HCT116 (cell line): ENCODE results near the gene CNTN2. TPM values are rescaled to one million over a fixed set of nuclear protein-coding genes. Genes with fewer than 3 reads are reported as not detected.

Experiments used
- ATAC-seq: fragments of 200-7000 bp; cut with Tn5 transposase; 2 replicates; pipeline ENCODE4 v1.9.1; 2020; ENCODE audit warnings: mild to moderate bottlenecking, moderate library complexity
- BruUV-seq: library from RNA; stranded (reverse); fragments of 400-500 nt; replicated peaks from 2 replicates; lab custom pipeline; 2021; lab: Mats Ljungman, UMichigan
- CTCF ChIA-PET: fragments of 300-600 bp; sonication (Branson Sonifier 250); formaldehyde crosslinking; loops from one replicate; lab custom pipeline; 2021; ENCODE audit warnings: antibody characterized with exemption; lab: Charles Lee
- POLR2A ChIA-PET: fragments of 300-600, 350-600 bp; sonication (Branson Sonifier 250); formaldehyde crosslinking; loops from one replicate; lab custom pipeline; 2021; ENCODE audit warnings: antibody characterized with exemption; lab: Charles Lee
- RAD21 ChIA-PET, 2 experiments: fragments of 300-600 bp; sonication (Branson Sonifier 250); formaldehyde crosslinking; loops; one replicate each; lab custom pipeline; 2023; ENCODE audit warnings: low total read pairs in 2 of 2; ENCODE audit not compliant: uncharacterized antibody in 2 of 2, unreplicated experiment in 2 of 2, low non-redundant PET in 1 of 2; lab: Charles Lee
- DNase-seq: peaks from one replicate; pipeline ENCODE4 v3.0.0-alpha.2; 2010; ENCODE audit warnings: low read depth, low spot score
- H2AFZ ChIP-seq: fragments of 200-600 bp; shearing (Covaris generic), sonication (generic); 2 replicates; pipeline ENCODE4 v1.6.1; 2017; ENCODE audit warnings: low read depth, mixed run types, mixed read lengths, antibody characterized with exemption, low read length; ENCODE audit not compliant: poor library complexity, severe bottlenecking
- H3K27ac ChIP-seq: 2 replicates; pipeline ENCODE4 v1.5.1; 2012; ENCODE audit warnings: low read depth, low read length
- H3K27me3 ChIP-seq: fragments of 200-600 bp; sonication (generic); 2 replicates; pipeline ENCODE4 v1.6.1; 2016; ENCODE audit warnings: mixed run types, low read length, mixed read lengths; ENCODE audit not compliant: insufficient read depth
- H3K36me3 ChIP-seq, 2 experiments: fragments of 200-500 bp in 1 of 2; fragments of 200-600 bp in 1 of 2; sonication (Bioruptor generic) in 1 of 2; sonication (generic) in 1 of 2; 2 replicates each; pipeline versions ENCODE4 v1.5.1 to v1.6.1; 2014 to 2016; ENCODE audit warnings: low read length in 2 of 2, inconsistent platforms in 1 of 2, mixed read lengths in 1 of 2, mixed run types in 1 of 2; ENCODE audit not compliant: insufficient read depth in 2 of 2, control insufficient read depth in 1 of 2
- H3K4me1 ChIP-seq, 2 experiments: fragments of 200-600 bp in 1 of 2; sonication (generic) in 1 of 2; 2 replicates each; pipeline versions ENCODE4 v1.5.1 to v1.6.1; 2012 to 2017; ENCODE audit warnings: low read length in 2 of 2, inconsistent platforms in 1 of 2, mild to moderate bottlenecking in 1 of 2, mixed read lengths in 1 of 2, mixed run types in 1 of 2, moderate library complexity in 1 of 2; ENCODE audit not compliant: insufficient read depth in 2 of 2, control insufficient read depth in 1 of 2
- H3K4me2 ChIP-seq: fragments of 200-600 bp; sonication (generic); 2 replicates; pipeline ENCODE4 v1.6.1; 2017; ENCODE audit warnings: mixed run types, low read length, mixed read lengths
- H3K4me3 ChIP-seq, 2 experiments: fragments of 200-600 bp in 1 of 2; sonication (generic) in 1 of 2; replicated peaks in 1 of 2; 2 replicates each; pipeline ENCODE4 v1.5.1; 2011 to 2016; ENCODE audit warnings: low read length in 2 of 2, control low read depth in 1 of 2, low read depth in 1 of 2, mild to moderate bottlenecking in 1 of 2, mixed read lengths in 1 of 2, mixed run types in 1 of 2
- H3K79me2 ChIP-seq: fragments of 200-600 bp; sonication (generic); 2 replicates; pipeline ENCODE4 v1.6.1; 2017; ENCODE audit warnings: mild to moderate bottlenecking, mixed run types, low read length, moderate library complexity, mixed read lengths; ENCODE audit not compliant: insufficient read depth
- H3K9ac ChIP-seq: fragments of 200-600 bp; sonication (generic); 2 replicates; pipeline ENCODE4 v1.6.1; 2016; ENCODE audit warnings: low read length, mixed read lengths
- H3K9me2 ChIP-seq: fragments of 200-600 bp; sonication (generic), shearing (Covaris generic); 2 replicates; pipeline ENCODE4 v1.6.1; 2017; ENCODE audit warnings: mixed run types, mild to moderate bottlenecking, moderate library complexity; ENCODE audit not compliant: insufficient read depth
- H3K9me3 ChIP-seq, 2 experiments: fragments of 200-500 bp in 1 of 2; fragments of 200-600 bp in 1 of 2; sonication (Bioruptor generic) in 1 of 2; sonication (generic) in 1 of 2; 2 replicates each; pipeline ENCODE4 v1.6.1; 2014 to 2017; ENCODE audit warnings: low read length in 2 of 2, mixed read lengths in 2 of 2, inconsistent platforms in 1 of 2, low read depth in 1 of 2, mild to moderate bottlenecking in 1 of 2, mixed run types in 1 of 2, moderate library complexity in 1 of 2; ENCODE audit not compliant: control insufficient read depth in 1 of 2, insufficient read depth in 1 of 2
- H4K20me1 ChIP-seq: fragments of 200-600 bp; sonication (generic), shearing (Covaris generic); 2 replicates; pipeline ENCODE4 v1.6.1; 2017; ENCODE audit warnings: mixed run types, mild to moderate bottlenecking, moderate library complexity; ENCODE audit not compliant: insufficient read depth
- ATF3 ChIP-seq: IDR thresholded peaks from 2 replicates; pipeline ENCODE4 v1.6.1; 2012
- CTCF ChIP-seq, 3 experiments: fragments of 200-600 bp in 1 of 3; sonication (generic) in 1 of 3; IDR thresholded peaks in 2 of 3; conservative IDR thresholded peaks in 1 of 3; 2 replicates each; pipeline ENCODE4 v1.5.1; 2012 to 2017; ENCODE audit warnings: low read depth in 2 of 3, low read length in 2 of 3, antibody characterized with exemption in 1 of 3, borderline replicate concordance in 1 of 3, control low read depth in 1 of 3, mild to moderate bottlenecking in 1 of 3, mixed read lengths in 1 of 3, mixed run types in 1 of 3, moderate library complexity in 1 of 3; ENCODE audit not compliant: insufficient read depth in 1 of 3
- EGR1 ChIP-seq: IDR thresholded peaks from 2 replicates; pipeline ENCODE4 v1.6.1; 2012; ENCODE audit warnings: low read depth
- EZH2 ChIP-seq: fragments of 200-600 bp; sonication (generic); IDR thresholded peaks from 2 replicates; pipeline ENCODE4 v1.6.1; 2017; ENCODE audit warnings: antibody characterized with exemption, mixed run types
- JUND ChIP-seq: IDR thresholded peaks from 2 replicates; pipeline ENCODE4 v1.6.1; 2012
- POLR2AphosphoS5 ChIP-seq: IDR thresholded peaks from 2 replicates; pipeline ENCODE4 v1.6.1; 2011; ENCODE audit warnings: mild to moderate bottlenecking, low read depth, low read length, moderate library complexity
- RAD21 ChIP-seq: IDR thresholded peaks from 2 replicates; pipeline ENCODE4 v1.6.1; 2012; ENCODE audit warnings: low read depth, mild to moderate bottlenecking
- REST ChIP-seq: IDR thresholded peaks from 2 replicates; pipeline ENCODE4 v1.6.1; 2012; ENCODE audit warnings: low read depth
- TCF7L2 ChIP-seq: IDR thresholded peaks from 2 replicates; pipeline ENCODE4 v1.7.0; 2011; ENCODE audit warnings: borderline replicate concordance, inconsistent platforms; ENCODE audit not compliant: insufficient read depth, insufficient read length; ENCODE audit errors: extremely low read depth
- ZBTB33 ChIP-seq: IDR thresholded peaks from 2 replicates; pipeline ENCODE4 v1.6.1; 2011; ENCODE audit warnings: mild to moderate bottlenecking, low read length, moderate library complexity; ENCODE audit not compliant: insufficient replicate concordance; ENCODE audit errors: extremely low read depth
- intact Hi-C: fragments of 100-400 bp; cut with micrococcal nuclease; formaldehyde crosslinking; loops from 2 replicates; pipeline ENCODE4 v1.10.0; 2022
- total RNA-seq: library from RNA; stranded (reverse); gene quantifications from one replicate; pipeline ENCODE4 v1.2.1, GENCODE V29; 2021; ENCODE audit not compliant: unreplicated experiment

Gene CNTN2
- total RNA-seq, 1 experiment from 2014 or later, result 0.15 TPM

- H3K9me2 ChIP-seq, result no peaks in the 10 kb centered on the region
Measured at GRCh38 chr1:205061665-205062069, 18.7 kb downstream of the CNTN2 start.

More at GRCh38 chr1:205061665-205062069, 18.7 kb downstream of the CNTN2 start:
- DNase-seq, result peak; percentile 35
- ChIA-PET CTCF (interaction anchor here (0.6 to 4.3 kb wide), 44 partner anchors 8 to 495 kb away, joined by 3 to 205 read pairs (median 5); partner anchors contain the start of genes RBBP5 and TMCC2), POLR2A (interaction anchor here (0.6 to 1.5 kb wide), 3 partner anchors 60 to 86 kb away, joined by 3 to 7 read pairs (median 5); partner anchors contain the start of gene RBBP5), RAD21 (interaction anchor here (0.5 to 2.4 kb wide), 11 partner anchors 71 to 254 kb away, joined by 3 to 33 read pairs (median 4); no protein-coding TSS in a partner anchor)
- Histone ChIP-seq H3K79me2 (no peaks in the 10 kb centered on the region), H3K9ac (no peak overlapping the region), H3K27me3 (no peaks in the 10 kb centered on the region), H3K4me3 (no peak overlapping the region), H3K9me3 (no peaks in the 10 kb centered on the region), H2AFZ (no peak overlapping the region), H3K4me2 (no peak overlapping the region), H4K20me1 (no peaks in the 10 kb centered on the region), H3K27ac (no peak overlapping the region), H3K36me3 (no peaks in the 10 kb centered on the region), H3K4me1 (no peaks in the 10 kb centered on the region; a peak in 1 of 4 replicates)
- ATAC-seq, result peak; percentile 83
- intact Hi-C loops, result loop anchor here (1.0 to 5.0 kb wide), 3 partner anchors 72 to 254 kb away; no protein-coding TSS in a partner anchor
- no TSS peak for BruUV-seq
- TF ChIP-seq EZH2 (no peak), CTCF (IDR thresholded peaks at IDR 0.05 in 2 of 3, conservative IDR thresholded peaks at IDR 0.05 in 1 of 3; ENCODE audit: borderline replicate concordance in 1 of 3, insufficient read depth in 1 of 3, low read depth in 2 of 3, low read length in 2 of 3) (peak; percentile 90 to 92 (median 92)), REST (no peak), ATF3 (no peak), EGR1 (no peak), POLR2AphosphoS5 (no peak), ZBTB33 (no peak), RAD21 (peak; percentile 89), JUND (no peak), TCF7L2 (no peak)
